H9 (cell line): ENCODE data around the gene P2RY14. TPM values are rescaled to one million over a fixed set of nuclear protein-coding genes. Genes with fewer than 3 reads are reported as not detected.

Experiments used
- DNase-seq: peaks from one replicate; pipeline ENCODE4 v3.0.0-alpha.2; 2017
- H2AFZ ChIP-seq: one replicate; pipeline ENCODE4 v1.6.1; 2013; ENCODE audit warnings: mild to moderate bottlenecking, low read length, control low read depth, moderate library complexity
- H2AK5ac ChIP-seq: 2 replicates; pipeline ENCODE4 v1.6.1; 2013; ENCODE audit warnings: low read length, control low read depth, mixed read lengths; ENCODE audit not compliant: insufficient read length
- H2BK120ac ChIP-seq: one replicate; pipeline ENCODE4 v1.6.1; 2013; ENCODE audit warnings: low read depth, mild to moderate bottlenecking, low read length, control low read depth, inconsistent platforms; ENCODE audit not compliant: poor library complexity, severe bottlenecking
- H2BK12ac ChIP-seq: 2 replicates; pipeline ENCODE4 v1.6.1; 2013; ENCODE audit warnings: low read length, control low read depth, mixed read lengths, low read depth; ENCODE audit not compliant: insufficient read length
- H2BK15ac ChIP-seq: 2 replicates; pipeline ENCODE4 v1.6.1; 2013; ENCODE audit warnings: low read depth, low read length, control low read depth
- H2BK20ac ChIP-seq: one replicate; pipeline ENCODE4 v1.6.1; 2013; ENCODE audit warnings: low read depth, mild to moderate bottlenecking, low read length, control low read depth, inconsistent platforms; ENCODE audit not compliant: poor library complexity, severe bottlenecking
- H2BK5ac ChIP-seq: 2 replicates; pipeline ENCODE4 v1.6.1; 2013; ENCODE audit warnings: low read length, control low read depth, mixed read lengths; ENCODE audit not compliant: insufficient read length
- H3K14ac ChIP-seq: 2 replicates; pipeline ENCODE4 v1.6.1; 2013; ENCODE audit warnings: low read length, control low read depth; ENCODE audit not compliant: insufficient read depth
- H3K18ac ChIP-seq: 2 replicates; pipeline ENCODE4 v1.6.1; 2013; ENCODE audit warnings: low read depth, mild to moderate bottlenecking, mixed read lengths, low read length, control low read depth; ENCODE audit not compliant: insufficient read length
- H3K23ac ChIP-seq: 2 replicates; pipeline ENCODE4 v1.6.1; 2013; ENCODE audit warnings: low read length, control low read depth, mixed read lengths, low read depth; ENCODE audit not compliant: insufficient read length
- H3K23me2 ChIP-seq: 2 replicates; pipeline ENCODE4 v1.6.1; 2013; ENCODE audit warnings: low read depth, mild to moderate bottlenecking, mixed read lengths, low read length, control low read depth; ENCODE audit not compliant: insufficient read length, poor library complexity, severe bottlenecking
- H3K27ac ChIP-seq: 2 replicates; pipeline ENCODE4 v1.5.1; 2013; ENCODE audit warnings: low read length, control low read depth, mixed read lengths, low read depth; ENCODE audit not compliant: insufficient read length
- H3K27me3 ChIP-seq: 2 replicates; pipeline ENCODE4 v1.6.1; 2013; ENCODE audit warnings: low read length, control low read depth, inconsistent platforms; ENCODE audit not compliant: insufficient read depth
- H3K4ac ChIP-seq: 2 replicates; pipeline ENCODE4 v1.6.1; 2013; ENCODE audit warnings: low read depth, mild to moderate bottlenecking, control low read depth, inconsistent platforms, low read length, moderate library complexity
- H3K4me1 ChIP-seq: 2 replicates; pipeline ENCODE4 v1.6.1; 2013; ENCODE audit warnings: low read length, control low read depth, inconsistent platforms; ENCODE audit not compliant: insufficient read depth
- H3K4me2 ChIP-seq: 2 replicates; pipeline ENCODE4 v1.6.1; 2013; ENCODE audit warnings: low read length, control low read depth, mixed read lengths; ENCODE audit not compliant: insufficient read length, insufficient read depth
- H3K56ac ChIP-seq: 2 replicates; pipeline ENCODE4 v1.6.1; 2013; ENCODE audit warnings: low read depth, mild to moderate bottlenecking, mixed read lengths, low read length, control low read depth; ENCODE audit not compliant: insufficient read length
- H3K79me1 ChIP-seq: 2 replicates; pipeline ENCODE4 v1.6.1; 2013; ENCODE audit warnings: low read depth, mild to moderate bottlenecking, moderate library complexity, low read length, control low read depth, inconsistent platforms; ENCODE audit not compliant: insufficient read depth, poor library complexity, severe bottlenecking
- H3K79me2 ChIP-seq: 2 replicates; pipeline ENCODE4 v1.6.1; 2013; ENCODE audit warnings: low read length, control low read depth, inconsistent platforms; ENCODE audit not compliant: insufficient read depth
- H3K9ac ChIP-seq: 2 replicates; pipeline ENCODE4 v1.6.1; 2013; ENCODE audit warnings: low read length, control low read depth, mixed read lengths; ENCODE audit not compliant: insufficient read length; ENCODE audit errors: extremely low read depth
- H3K9me3 ChIP-seq: one replicate; pipeline ENCODE4 v1.6.1; 2013; ENCODE audit warnings: low read depth, low read length, inconsistent platforms; ENCODE audit not compliant: control insufficient read depth
- H3T11ph ChIP-seq: one replicate; pipeline ENCODE4 v1.6.1; 2013; ENCODE audit warnings: mild to moderate bottlenecking, low read length, control low read depth, inconsistent platforms
- H4K20me1 ChIP-seq: one replicate; pipeline ENCODE4 v1.6.1; 2013; ENCODE audit not compliant: control insufficient read depth, insufficient read length, insufficient read depth
- H4K5ac ChIP-seq: 2 replicates; pipeline ENCODE4 v1.6.1; 2013; ENCODE audit warnings: low read depth, mild to moderate bottlenecking, mixed read lengths, low read length, control low read depth; ENCODE audit not compliant: insufficient read length
- H4K8ac ChIP-seq: replicated peaks from 2 replicates; pipeline ENCODE4 v1.6.1; 2013; ENCODE audit warnings: low read length, control low read depth, mixed read lengths, low read depth; ENCODE audit not compliant: insufficient read length
- H4K91ac ChIP-seq: 2 replicates; pipeline ENCODE4 v1.6.1; 2013; ENCODE audit warnings: low read depth, mild to moderate bottlenecking, moderate library complexity, mixed read lengths, low read length, control low read depth; ENCODE audit not compliant: insufficient read length
- H3K27ac Mint-ChIP-seq, 3 experiments: 2 replicates in 2 of 3; 3 replicates in 1 of 3; pipeline ENCODE4 v1.8.0; 2020 to 2021; ENCODE audit warnings: mixed read lengths in 3 of 3, mild to moderate bottlenecking in 1 of 3, moderate library complexity in 1 of 3
- H3K27me3 Mint-ChIP-seq: 2 replicates; pipeline ENCODE4 v1.8.0; 2021; ENCODE audit warnings: low read depth, mild to moderate bottlenecking, moderate library complexity, mixed read lengths
- H3K36me3 Mint-ChIP-seq, 3 experiments: 2 replicates in 2 of 3; 3 replicates in 1 of 3; pipeline ENCODE4 v1.8.0; 2020 to 2021; ENCODE audit warnings: low read depth in 3 of 3, mixed read lengths in 3 of 3; ENCODE audit not compliant: insufficient read depth in 1 of 3
- H3K4me1 Mint-ChIP-seq, 2 experiments: 2 replicates each; pipeline ENCODE4 v1.8.0; 2020; ENCODE audit warnings: mixed read lengths in 2 of 2
- H3K4me3 Mint-ChIP-seq, 2 experiments: 2 replicates in 1 of 2; 3 replicates in 1 of 2; pipeline ENCODE4 v1.8.0; 2020 to 2021; ENCODE audit warnings: mild to moderate bottlenecking in 2 of 2, mixed read lengths in 2 of 2, moderate library complexity in 1 of 2
- H3K9me3 Mint-ChIP-seq, 2 experiments: 2 replicates in 1 of 2; 3 replicates in 1 of 2; pipeline ENCODE4 v1.8.0; 2020; ENCODE audit warnings: mild to moderate bottlenecking in 2 of 2, mixed read lengths in 2 of 2, moderate library complexity in 1 of 2
- WGBS: extraction: QIAGEN DNeasy Blood & Tissue Kit; methylation state at CpG from one replicate; pipeline ENCODE4 v1.1.7; 2013; ENCODE audit warnings: missing lambda C conversion rate, low lambda C conversion rate, mixed read lengths; ENCODE audit not compliant: insufficient read length; ENCODE audit errors: extremely low coverage; 5-methylcytosine and 5-hydroxymethylcytosine counted together
- total RNA-seq: library from RNA; stranded (reverse); gene quantifications from 2 replicates; pipeline ENCODE4 v1.2.1, GENCODE V29; 2021
- TF ChIP-seq, protein P1 (sequence below): fragments of 200-600 bp; sonication (generic); conservative IDR thresholded peaks from 3 replicates; pipeline ENCODE4 v1.8.0; 2021; ENCODE audit warnings: antibody characterized with exemption, mild to moderate bottlenecking

Gene P2RY14
- total RNA-seq, 1 experiment from 2014 or later: not detected

DNA sequence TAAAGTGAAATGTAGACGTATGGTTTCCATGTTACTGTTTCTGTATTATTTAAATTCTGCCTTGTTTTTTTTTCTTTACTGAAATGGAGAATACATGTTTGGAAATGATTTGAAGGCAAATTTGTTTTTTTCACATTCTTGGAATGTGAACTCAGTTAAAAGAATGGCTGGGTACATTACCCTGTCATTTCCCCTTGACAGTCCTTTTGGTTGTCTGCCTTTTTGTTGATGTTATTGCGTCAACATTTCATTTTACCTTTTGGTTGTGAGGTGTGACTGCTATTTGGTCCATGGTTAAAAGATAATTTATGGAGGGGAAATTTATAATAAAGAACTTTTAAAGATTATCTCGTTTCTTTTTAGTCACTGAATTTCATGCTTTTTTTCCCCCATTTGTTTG is 72.1 kb downstream of the P2RY14 start:
- no peak overlapping the region for H4K5ac ChIP-seq

More for the DNA sequence above, 72.1 kb downstream of the P2RY14 start:
- H4K20me1 ChIP-seq: no peaks in the 10 kb centered on the region
- Mint-ChIP-seq H3K4me1 (peaks cover 7 to 8% of the 10 kb centered on the region in 2 experiments), H3K27ac (no peak overlapping the region), H3K36me3 (no peaks in the 10 kb centered on the region), H3K4me3 (no peak overlapping the region), H3K27me3 (no peaks in the 10 kb centered on the region), H3K9me3 (no peaks in the 10 kb centered on the region)
- H4K8ac ChIP-seq: no peak overlapping the region
- H3K23me2 ChIP-seq: no peaks in the 10 kb centered on the region
- H2BK12ac ChIP-seq: no peak overlapping the region
- no peaks in the 10 kb centered on the region for H3K79me1 ChIP-seq
- no peak overlapping the region for H3K23ac ChIP-seq
- no peak overlapping the region for H3K4ac ChIP-seq
- DNase-seq: no peak
- H3K4me1 ChIP-seq: no peaks in the 10 kb centered on the region; the same call in 1 of the 2 replicates
- WGBS: no CpG with 5 or more reads among the region's 3 CpGs
- H3K27ac ChIP-seq: no peak overlapping the region
- no peaks in the 10 kb centered on the region for H3K79me2 ChIP-seq
- no peak overlapping the region for H2BK15ac ChIP-seq
- no peak overlapping the region for H3K18ac ChIP-seq
- no peak overlapping the region for H3K14ac ChIP-seq
- H2BK120ac ChIP-seq: no peak overlapping the region
- no peak overlapping the region for H2AFZ ChIP-seq
- no peak overlapping the region for H4K91ac ChIP-seq
- H2BK5ac ChIP-seq: no peak overlapping the region
- no peak overlapping the region for H3K4me2 ChIP-seq
- no peaks in the 10 kb centered on the region for H3K9me3 ChIP-seq
- TF ChIP-seq, protein P1, sequence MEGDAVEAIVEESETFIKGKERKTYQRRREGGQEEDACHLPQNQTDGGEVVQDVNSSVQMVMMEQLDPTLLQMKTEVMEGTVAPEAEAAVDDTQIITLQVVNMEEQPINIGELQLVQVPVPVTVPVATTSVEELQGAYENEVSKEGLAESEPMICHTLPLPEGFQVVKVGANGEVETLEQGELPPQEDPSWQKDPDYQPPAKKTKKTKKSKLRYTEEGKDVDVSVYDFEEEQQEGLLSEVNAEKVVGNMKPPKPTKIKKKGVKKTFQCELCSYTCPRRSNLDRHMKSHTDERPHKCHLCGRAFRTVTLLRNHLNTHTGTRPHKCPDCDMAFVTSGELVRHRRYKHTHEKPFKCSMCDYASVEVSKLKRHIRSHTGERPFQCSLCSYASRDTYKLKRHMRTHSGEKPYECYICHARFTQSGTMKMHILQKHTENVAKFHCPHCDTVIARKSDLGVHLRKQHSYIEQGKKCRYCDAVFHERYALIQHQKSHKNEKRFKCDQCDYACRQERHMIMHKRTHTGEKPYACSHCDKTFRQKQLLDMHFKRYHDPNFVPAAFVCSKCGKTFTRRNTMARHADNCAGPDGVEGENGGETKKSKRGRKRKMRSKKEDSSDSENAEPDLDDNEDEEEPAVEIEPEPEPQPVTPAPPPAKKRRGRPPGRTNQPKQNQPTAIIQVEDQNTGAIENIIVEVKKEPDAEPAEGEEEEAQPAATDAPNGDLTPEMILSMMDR: no peak
- no peak overlapping the region for H3T11ph ChIP-seq
- no peaks in the 10 kb centered on the region for H3K27me3 ChIP-seq
- no peak overlapping the region for H3K9ac ChIP-seq
- no peak overlapping the region for H2AK5ac ChIP-seq
- H2BK20ac ChIP-seq: no peak overlapping the region
- H3K56ac ChIP-seq: no peak overlapping the region
